Body of pancreas (tissue), 4 donors: ENCODE measurements around the gene DCT.

Experiments used
- CTCF ChIP-seq, 7 experiments: fragments of 450-650 bp in 4 of 7; fragments of 200-600 bp in 3 of 7; sonication (generic) in 3 of 7; IDR thresholded peaks; one replicate each; pipeline ENCODE4 v1.5.1; 2016 to 2019; ENCODE audit warnings: antibody characterized with exemption in 7 of 7
- POLR2A ChIP-seq, 3 donors: fragments of 450-650 bp; IDR thresholded peaks; one replicate each; pipeline ENCODE4 v1.6.1; 2016; ENCODE audit warnings: antibody characterized with exemption in 3 of 3, mild to moderate bottlenecking in 2 of 3

GRCh38 chr13:94389604-94390351 is 89.7 kb downstream of the DCT start:
- TF ChIP-seq POLR2A (IDR thresholded peaks at IDR 0.05) (no peak), CTCF (IDR thresholded peaks at IDR 0.05) (no peak)
